HepG2 (cell line): Measurements from ENCODE around the gene SNF8. TPM values are rescaled to one million over a fixed set of nuclear protein-coding genes. Genes with fewer than 3 reads are reported as not detected.

ENCODE experiments used
- ATAC-seq: fragments of 200-7000 bp; cut with Tn5 transposase; 3 replicates; pipeline ENCODE4 v1.9.1; 2020; ENCODE audit warnings: mild to moderate bottlenecking, moderate library complexity
- BruUV-seq: library from RNA; stranded (reverse); fragments of 400-500 nt; replicated peaks from 2 replicates; lab custom pipeline; 2021; lab: Mats Ljungman, UMichigan
- CTCF ChIA-PET: fragments of 300-600 bp; formaldehyde crosslinking; extraction: SDS; loops from one replicate; lab custom pipeline; 2021; ENCODE audit warnings: low total read pairs, inconsistent platforms, low intra/inter-chr PET ratio; lab: Yijun Ruan, JAX
- POLR2A ChIA-PET: fragments of 350-600 bp; sonication (Branson Sonifier 250); formaldehyde crosslinking; loops from one replicate; lab custom pipeline; 2020; ENCODE audit warnings: antibody characterized with exemption, inconsistent platforms; lab: Yijun Ruan, JAX
- DNase-seq: peaks from one replicate; pipeline ENCODE4 v3.0.0-alpha.2; 2015; ENCODE audit warnings: low spot score
- FAIRE-seq: peaks from 3 replicates; lab custom pipeline; 2011; peaks lifted over from hg19 to GRCh38; lab: Jason Lieb, UNC
- H2AFZ ChIP-seq: one replicate; pipeline ENCODE4 v1.6.1; 2011; ENCODE audit warnings: low read length, inconsistent platforms
- H3K27ac ChIP-seq: fragments of 300-600 bp; 3 replicates; pipeline ENCODE4 v1.8.0; 2011; ENCODE audit warnings: mixed run types, mild to moderate bottlenecking, mixed read lengths, low read length, inconsistent platforms; ENCODE audit not compliant: insufficient read depth; ENCODE audit errors: extremely low read length
- H3K27me3 ChIP-seq, 2 experiments: fragments of 200-600 bp in 1 of 2; 2 replicates in 1 of 2; 3 replicates in 1 of 2; pipeline versions ENCODE4 v1.6.0 to v1.8.0; 2011; ENCODE audit warnings: low read length in 2 of 2, mild to moderate bottlenecking in 2 of 2, moderate library complexity in 2 of 2, inconsistent platforms in 1 of 2; ENCODE audit not compliant: insufficient read depth in 2 of 2, control insufficient read depth in 1 of 2
- H3K36me3 ChIP-seq, 2 experiments: fragments of 200-600 bp in 1 of 2; replicated peaks in 1 of 2; 2 replicates in 1 of 2; 3 replicates in 1 of 2; pipeline versions ENCODE4 v1.5.1 to v1.8.0; 2011; ENCODE audit warnings: low read length in 2 of 2, inconsistent platforms in 1 of 2; ENCODE audit not compliant: insufficient read depth in 2 of 2, control insufficient read depth in 1 of 2
- H3K4me1 ChIP-seq: 2 replicates; pipeline ENCODE4 v1.5.1; 2012; ENCODE audit warnings: low read length, inconsistent platforms; ENCODE audit not compliant: insufficient read depth
- H3K4me2 ChIP-seq: 2 replicates; pipeline ENCODE4 v1.6.0; 2011; ENCODE audit warnings: low read depth, low read length, inconsistent platforms
- H3K4me3 ChIP-seq, 3 experiments: fragments of 200-600 bp in 1 of 3; sonication (generic), shearing (Covaris generic) in 1 of 3; replicated peaks in 1 of 3; 2 replicates each; pipeline ENCODE4 v1.5.1; 2011 to 2016; ENCODE audit warnings: low read length in 3 of 3, inconsistent platforms in 2 of 3, low read depth in 2 of 3, mild to moderate bottlenecking in 2 of 3, control low read depth in 1 of 3, mixed read lengths in 1 of 3; ENCODE audit not compliant: insufficient read depth in 1 of 3
- H3K79me2 ChIP-seq: one replicate; pipeline ENCODE4 v1.6.1; 2011; ENCODE audit warnings: low read length, inconsistent platforms; ENCODE audit not compliant: insufficient read depth
- H3K9ac ChIP-seq: 2 replicates; pipeline ENCODE4 v1.6.0; 2011; ENCODE audit warnings: mild to moderate bottlenecking, low read depth, low read length, inconsistent platforms; ENCODE audit not compliant: insufficient read depth
- H3K9me3 ChIP-seq: 2 replicates; pipeline ENCODE4 v1.5.1; 2012; ENCODE audit warnings: mild to moderate bottlenecking, low read length
- H4K20me1 ChIP-seq: 2 replicates; pipeline ENCODE4 v1.6.0; 2011; ENCODE audit warnings: inconsistent platforms, mild to moderate bottlenecking, low read length, moderate library complexity; ENCODE audit not compliant: insufficient read depth
- BORCS8-MEF2B ChIP-seq: sonication (generic); formaldehyde crosslinking; IDR thresholded peaks from 2 replicates; pipeline ENCODE4 v1.8.0; 2022; ENCODE audit warnings: mild to moderate bottlenecking, missing genetic modification reagents
- CCAR2 ChIP-seq: fragments of 200-400 bp; formaldehyde crosslinking; optimal IDR thresholded peaks from 2 replicates; pipeline ENCODE3; 2018; ENCODE audit warnings: low read depth, mild to moderate bottlenecking, low read length, moderate library complexity
- ELF1 ChIP-seq: sonication (generic); formaldehyde crosslinking; IDR thresholded peaks from 2 replicates; pipeline ENCODE4 v1.4.0; 2020; ENCODE audit warnings: missing genetic modification reagents
- ELF3 ChIP-seq: IDR thresholded peaks from 2 replicates; pipeline ENCODE4 v1.6.1; 2016; ENCODE audit warnings: missing genetic modification reagents, missing compliant biosample characterization
- HHEX ChIP-seq: IDR thresholded peaks from 2 replicates; pipeline ENCODE4 v1.6.1; 2016; ENCODE audit warnings: control low read depth
- LCORL ChIP-seq, 2 experiments: fragments of 450-650 bp in 1 of 2; sonication (generic) in 1 of 2; formaldehyde crosslinking in 1 of 2; IDR thresholded peaks; 2 replicates each; pipeline versions ENCODE4 v1.5.0 to v1.6.1; 2017 to 2020; ENCODE audit warnings: antibody characterized with exemption in 1 of 2, missing genetic modification reagents in 1 of 2
- MAFF ChIP-seq: IDR thresholded peaks from 2 replicates; pipeline ENCODE4 v1.6.1; 2011; ENCODE audit warnings: low read depth, low read length, improper control_type of control experiment
- MAFK ChIP-seq, 2 experiments: IDR thresholded peaks in 1 of 2; conservative IDR thresholded peaks in 1 of 2; 2 replicates each; pipeline ENCODE4 v1.6.1; 2011; ENCODE audit warnings: improper control_type of control experiment in 2 of 2, low read length in 2 of 2
- SSRP1 ChIP-seq: IDR thresholded peaks from 2 replicates; pipeline ENCODE4 v1.6.1; 2016; ENCODE audit warnings: control low read depth
- TGIF2 ChIP-seq: IDR thresholded peaks from 2 replicates; pipeline ENCODE4 v1.6.1; 2016; ENCODE audit warnings: control low read depth, missing compliant biosample characterization
- ZFP36L1 ChIP-seq: sonication (generic); formaldehyde crosslinking; IDR thresholded peaks from 2 replicates; pipeline ENCODE4 v1.8.0; 2022; ENCODE audit warnings: mild to moderate bottlenecking, missing genetic modification reagents, moderate library complexity
- ZNF335 ChIP-seq: sonication (generic); formaldehyde crosslinking; IDR thresholded peaks from 2 replicates; pipeline ENCODE4 v1.4.0; 2020; ENCODE audit warnings: missing genetic modification reagents
- ZNF432 ChIP-seq: sonication (generic); formaldehyde crosslinking; IDR thresholded peaks from 2 replicates; pipeline ENCODE4 v1.5.0; 2020; ENCODE audit warnings: missing genetic modification reagents, mild to moderate bottlenecking, borderline replicate concordance
- whole genome bisulfite sequencing: methylation state at CpG from one replicate; pipeline ENCODE4 v1.1.6; 2017; ENCODE audit warnings: low lambda C conversion rate; 5-methylcytosine and 5-hydroxymethylcytosine counted together
- in situ Hi-C: cut with HindIII; loops from 2 replicates; pipeline ENCODE4 v1.10.0; 2017; ENCODE audit warnings: low pct_unique_long_range_greater_than_20kb; ENCODE audit not compliant: extremely low pct_ligation_motif_present
- intact Hi-C: fragments of 100-400 bp; cut with micrococcal nuclease; formaldehyde crosslinking; loops from one replicate; pipeline ENCODE4 v1.10.0; 2022; ENCODE audit not compliant: unreplicated experiment
- polyA plus RNA-seq, 8 experiments: library from polyadenylated mRNA; depleted of rRNA in 3 of 8; stranded (reverse) in 7 of 8; unstranded in 1 of 8; fragments of >200 nt; fragmentation: Illumina TruSeq in 4 of 8; extraction: Trizol in 4 of 8; gene quantifications; 2 replicates each; pipeline versions ENCODE4 v1.2.1 to v1.2.3, GENCODE V29; 2011 to 2016; ENCODE audit warnings: low read depth in 4 of 8, missing spikeins in 1 of 8, mixed read lengths in 1 of 8; ENCODE audit not compliant: insufficient read depth in 1 of 8
- total RNA-seq, 5 experiments: library from RNA; depleted of rRNA; stranded (reverse); fragments of >200 nt; fragmentation: Illumina TruSeq; extraction: Trizol; gene quantifications; 2 replicates each; pipeline ENCODE4 v1.2.3, GENCODE V29; 2016; ENCODE audit warnings: low read depth in 1 of 5
- TF ChIP-seq, protein P1 (sequence below): sonication (generic); formaldehyde crosslinking; IDR thresholded peaks from 2 replicates; pipeline ENCODE4 v1.4.0; 2020; ENCODE audit warnings: missing genetic modification reagents

The SNF8 gene
- total and polyA plus RNA-seq, 2 of the 13 experiments (the other 11 are each of a cell fraction or from before 2014, with no cell fraction given): 114 to 153 TPM

DNA sequence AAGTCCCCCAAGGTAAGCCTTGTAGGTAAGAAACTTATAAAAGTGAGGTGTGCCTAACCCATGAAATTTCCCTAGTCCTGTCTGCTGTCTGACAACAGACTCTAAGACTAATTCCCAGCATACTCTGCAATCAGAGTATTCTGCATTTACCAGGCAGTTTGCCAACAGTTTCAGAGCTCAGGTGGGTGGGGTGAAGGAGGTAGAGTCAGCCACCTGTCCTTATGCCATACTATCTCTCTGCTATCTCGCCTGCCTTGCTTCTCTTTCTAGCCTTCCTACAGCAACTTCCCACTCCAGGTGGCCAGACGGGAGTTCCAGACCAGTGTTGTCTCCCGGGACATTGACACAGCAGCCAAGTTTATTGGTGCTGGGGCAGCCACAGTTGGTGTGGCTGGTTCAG is 49.8 kb downstream of the SNF8 start:
- POLR2A ChIA-PET: interaction anchor here (1.0 to 4.9 kb wide), 3 partner anchors 12 to 174 kb away, joined by 4 to 194 read pairs (median 59); partner anchors contain the start of genes IGF2BP1 and UBE2Z
- TF ChIP-seq ZNF335 (CRISPR knock-in tag) (no peak), ELF3 (CRISPR knock-in tag) (no peak), ZNF432 (CRISPR knock-in tag) (no peak), ELF1 (CRISPR knock-in tag) (no peak)
- TF ChIP-seq, all 625 proteins: peak for 0
- Histone ChIP-seq H3K4me1 (peaks cover 47% of the 10 kb centered on the region), H3K79me2 (peaks cover 22% of the 10 kb centered on the region), H3K4me3 (no peak overlapping the region), H3K27me3 (no peaks in the 10 kb centered on the region; a peak in 1 of 5 replicates), H2AFZ (no peak overlapping the region), H3K4me2 (no peak overlapping the region), H3K27ac (peak overlapping the region; percentile 13), H3K36me3 (peaks cover 5 to 14% of the 10 kb centered on the region in 2 experiments), H3K9ac (no peak overlapping the region), H3K9me3 (no peaks in the 10 kb centered on the region), H4K20me1 (no peaks in the 10 kb centered on the region; the same call in 1 of the 2 replicates)
- DNase-seq: no peak
- in situ Hi-C loops: no loop called here
- CTCF ChIA-PET: no interaction called here
- FAIRE-seq: no peak
- no TSS peak for BruUV-seq
- ATAC-seq: no peak
- intact Hi-C loops: no loop called here
- WGBS: 96% methylated on average over 3 of the region's 3 CpGs

DNA sequence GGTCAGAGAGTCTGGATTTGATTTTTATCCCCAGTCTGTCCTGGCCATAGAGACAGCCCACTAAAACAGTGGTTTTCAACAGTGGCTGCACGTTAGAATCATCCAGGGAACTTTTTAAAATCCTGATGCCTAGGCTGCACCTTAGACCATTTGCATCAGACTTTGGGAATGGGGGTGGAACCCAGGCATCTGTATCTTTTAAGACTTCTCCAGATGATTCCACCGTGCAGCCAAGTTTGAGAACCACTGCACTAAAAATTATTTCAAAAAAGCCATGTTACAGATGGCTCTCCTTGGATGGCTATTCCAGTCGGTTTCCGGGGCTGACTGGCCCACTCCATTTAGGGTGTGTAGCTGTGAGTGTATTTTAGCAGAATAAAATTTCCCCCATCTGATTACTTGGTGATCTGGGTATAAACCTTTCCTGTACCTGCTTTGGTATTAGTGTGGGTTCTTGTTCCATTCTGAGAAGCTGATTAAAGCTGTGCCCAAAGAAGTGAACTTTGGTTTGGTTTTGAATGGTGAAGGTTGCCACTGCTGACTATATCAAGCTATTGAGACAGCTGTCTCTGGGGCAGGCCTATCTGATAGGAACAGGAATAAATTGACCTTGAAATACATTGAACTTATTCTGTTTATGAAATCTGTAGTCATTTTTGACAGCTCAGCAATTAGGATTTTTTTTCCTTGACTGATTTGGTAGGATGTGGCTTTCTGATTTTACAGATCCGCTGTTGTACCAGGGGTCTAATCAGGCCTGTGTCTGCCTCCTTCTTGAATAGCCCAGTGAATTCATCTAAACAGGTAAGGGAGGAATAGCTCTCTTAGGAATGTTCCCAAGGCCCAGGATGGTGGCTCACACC is 50.8 kb downstream of the SNF8 start:
- WGBS: 45% methylated on average over 5 of the region's 5 CpGs
- H3K79me2 ChIP-seq: peaks cover 22% of the 10 kb centered on the region
- H3K4me1 ChIP-seq: peaks cover 55% of the 10 kb centered on the region
- in situ Hi-C loops: no loop called here
- no peak overlapping the region for H2AFZ ChIP-seq
- H3K36me3 ChIP-seq: peaks cover 5 to 14% of the 10 kb centered on the region in 2 experiments
- CTCF ChIA-PET: no interaction called here
- peak overlapping the region; percentile 84 for H3K27ac ChIP-seq
- H3K9ac ChIP-seq: peak overlapping the region; percentile 93
- no peaks in the 10 kb centered on the region for H3K9me3 ChIP-seq
- peak overlapping the region; percentile 89 for H3K4me2 ChIP-seq
- no peak for FAIRE-seq
- peak overlapping the region; percentile 76 to 97 (median 81) for H3K4me3 ChIP-seq
- POLR2A ChIA-PET: interaction anchor here (1.0 to 4.9 kb wide), 10 partner anchors 9 to 175 kb away, joined by 4 to 194 read pairs (median 18); partner anchors contain the start of genes IGF2BP1, SNF8 and UBE2Z
- DNase-seq: no peak
- peak; percentile 92 to 93 for TF ChIP-seq MAFK (conservative IDR thresholded peaks at IDR 0.05 in 1 of 2, IDR thresholded peaks at IDR 0.05 in 1 of 2; ENCODE audit: low read length in 2 of 2)
- TF ChIP-seq CCAR2: no peak
- 0 out of 2 replicates have a peak, but pooled peaks have one; percentile 64 for TF ChIP-seq SSRP1 (CRISPR knock-in tag)
- TF ChIP-seq, protein P1, sequence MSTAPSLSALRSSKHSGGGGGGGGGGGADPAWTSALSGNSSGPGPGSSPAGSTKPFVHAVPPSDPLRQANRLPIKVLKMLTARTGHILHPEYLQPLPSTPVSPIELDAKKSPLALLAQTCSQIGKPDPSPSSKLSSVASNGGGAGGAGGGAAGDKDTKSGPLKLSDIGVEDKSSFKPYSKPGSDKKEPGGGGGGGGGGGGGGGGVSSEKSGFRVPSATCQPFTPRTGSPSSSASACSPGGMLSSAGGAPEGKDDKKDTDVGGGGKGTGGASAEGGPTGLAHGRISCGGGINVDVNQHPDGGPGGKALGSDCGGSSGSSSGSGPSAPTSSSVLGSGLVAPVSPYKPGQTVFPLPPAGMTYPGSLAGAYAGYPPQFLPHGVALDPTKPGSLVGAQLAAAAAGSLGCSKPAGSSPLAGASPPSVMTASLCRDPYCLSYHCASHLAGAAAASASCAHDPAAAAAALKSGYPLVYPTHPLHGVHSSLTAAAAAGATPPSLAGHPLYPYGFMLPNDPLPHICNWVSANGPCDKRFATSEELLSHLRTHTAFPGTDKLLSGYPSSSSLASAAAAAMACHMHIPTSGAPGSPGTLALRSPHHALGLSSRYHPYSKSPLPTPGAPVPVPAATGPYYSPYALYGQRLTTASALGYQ (CRISPR knock-in tag): no peak
- 0 out of 2 replicates have a peak, but pooled peaks have one; percentile 38 for TF ChIP-seq ZFP36L1
- TF ChIP-seq TGIF2 (CRISPR knock-in tag): peak; percentile 52; the same call in 1 of the 2 replicates
- 0 out of 2 replicates have a peak, but pooled peaks have one; percentile 18 for TF ChIP-seq HHEX (CRISPR knock-in tag)
- TF ChIP-seq BORCS8-MEF2B: no peak
- peak; percentile 87 for TF ChIP-seq MAFF
- TF ChIP-seq LCORL (IDR thresholded peaks at IDR 0.05): no peak
- 0 out of 2 replicates have a peak, but pooled peaks have one; percentile 23 for TF ChIP-seq LCORL (CRISPR knock-in tag; IDR thresholded peaks at IDR 0.05)
- no TSS peak for BruUV-seq
- H3K27me3 ChIP-seq: no peaks in the 10 kb centered on the region; a peak in 1 of 5 replicates
- no peak for ATAC-seq
- intact Hi-C loops: loop anchor here (2.0 kb wide), 2 partner anchors 139 to 299 kb away; no protein-coding TSS in a partner anchor
- no peaks in the 10 kb centered on the region; the same call in 1 of the 2 replicates for H4K20me1 ChIP-seq
